Fibroblast of lung (primary cell): ENCODE measurements around the gene PTPN7.

Experiments
- CTCF ChIP-seq, 2 donors: IDR thresholded peaks in 1 of 2; conservative IDR thresholded peaks in 1 of 2; 1 replicate in 1 of 2; 2 replicates in 1 of 2; pipeline ENCODE4 v1.5.1; 2011 to 2012; ENCODE audit warnings: low read length in 2 of 2, control low read depth in 1 of 2, inconsistent platforms in 1 of 2, low read depth in 1 of 2, mild to moderate bottlenecking in 1 of 2
- EZH2 ChIP-seq: IDR thresholded peaks from 2 replicates; pipeline ENCODE4 v1.5.1; 2012; ENCODE audit warnings: low read length, control low read depth, mild to moderate bottlenecking; ENCODE audit errors: missing control alignments

GRCh38 chr1:202201971-202202370 is 41.6 kb upstream of the PTPN7 start:
- TF ChIP-seq CTCF (conservative IDR thresholded peaks at IDR 0.05 in 1 of 2, IDR thresholded peaks at IDR 0.05 in 1 of 2; ENCODE audit: low read depth in 1 of 2, low read length in 2 of 2) (no peak), EZH2 (no peak)
